ENCODE data around the gene BICD1. TPM values are rescaled to one million over a fixed set of nuclear protein-coding genes. Genes with fewer than 3 reads are reported as not detected.

The BICD1 gene
- total and polyA plus RNA-seq, 2 donors (not counting 1 experiment from before 2014, with no cell fraction given), result 11.1 to 12.4 TPM

DNA sequence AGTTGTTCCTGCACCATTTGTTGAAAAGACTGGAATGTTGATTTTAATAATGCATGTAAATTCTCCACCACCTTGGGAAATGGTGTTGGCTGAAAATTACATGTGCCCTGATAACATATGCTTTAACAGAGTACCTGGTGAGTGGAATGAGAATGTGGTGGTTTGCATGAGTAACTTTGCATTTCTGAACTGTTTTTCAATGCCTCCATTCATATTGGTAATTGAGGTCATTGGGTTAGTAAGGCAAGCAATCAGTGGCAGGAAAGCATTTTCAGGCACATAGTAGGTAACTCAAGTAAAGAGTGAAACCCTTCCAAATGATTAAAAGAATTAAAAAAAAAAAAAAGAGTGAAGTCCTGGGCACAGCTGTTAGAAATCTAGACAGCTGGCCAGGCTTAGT is 32.2 kb upstream of the BICD1 start:
- Histone ChIP-seq H3K9ac (ENCODE audit: insufficient read depth, low read length) (no peak overlapping the region), H3K4me3 (replicated peaks in 1 of 4; ENCODE audit: control extremely low read depth in 1 of 4, insufficient read depth in 1 of 4, low read depth in 3 of 4, low read length in 4 of 4) (no peak overlapping the region), H3K4me2 (ENCODE audit: extremely low read depth, insufficient read depth, low read length) (no peak overlapping the region), H2AFZ (ENCODE audit: low read length) (no peak overlapping the region), H3K9me3 (ENCODE audit: control insufficient read depth, insufficient read depth, low read depth, low read length) (no peaks in the 10 kb centered on the region), H3K4me1 (ENCODE audit: control insufficient read depth, extremely low read depth, insufficient read depth, low read length) (no peaks in the 10 kb centered on the region), H3K27me3 (ENCODE audit: control insufficient read depth, insufficient read depth, low read length) (peaks cover 2% of the 10 kb centered on the region), H3K36me3 (ENCODE audit: control insufficient read depth, insufficient read depth, low read length) (no peaks in the 10 kb centered on the region), H3K27ac (ENCODE audit: insufficient read depth, low read length) (no peak overlapping the region), H4K20me1 (ENCODE audit: control insufficient read depth, extremely low read depth, insufficient read depth, low read length) (no peaks in the 10 kb centered on the region), H3K79me2 (ENCODE audit: control insufficient read depth, insufficient read depth, low read length) (no peaks in the 10 kb centered on the region)
- TF ChIP-seq EZH2 (IDR thresholded peaks at IDR 0.05; ENCODE audit: low read length, missing control alignments), result no peak
- TF ChIP-seq, protein P1, sequence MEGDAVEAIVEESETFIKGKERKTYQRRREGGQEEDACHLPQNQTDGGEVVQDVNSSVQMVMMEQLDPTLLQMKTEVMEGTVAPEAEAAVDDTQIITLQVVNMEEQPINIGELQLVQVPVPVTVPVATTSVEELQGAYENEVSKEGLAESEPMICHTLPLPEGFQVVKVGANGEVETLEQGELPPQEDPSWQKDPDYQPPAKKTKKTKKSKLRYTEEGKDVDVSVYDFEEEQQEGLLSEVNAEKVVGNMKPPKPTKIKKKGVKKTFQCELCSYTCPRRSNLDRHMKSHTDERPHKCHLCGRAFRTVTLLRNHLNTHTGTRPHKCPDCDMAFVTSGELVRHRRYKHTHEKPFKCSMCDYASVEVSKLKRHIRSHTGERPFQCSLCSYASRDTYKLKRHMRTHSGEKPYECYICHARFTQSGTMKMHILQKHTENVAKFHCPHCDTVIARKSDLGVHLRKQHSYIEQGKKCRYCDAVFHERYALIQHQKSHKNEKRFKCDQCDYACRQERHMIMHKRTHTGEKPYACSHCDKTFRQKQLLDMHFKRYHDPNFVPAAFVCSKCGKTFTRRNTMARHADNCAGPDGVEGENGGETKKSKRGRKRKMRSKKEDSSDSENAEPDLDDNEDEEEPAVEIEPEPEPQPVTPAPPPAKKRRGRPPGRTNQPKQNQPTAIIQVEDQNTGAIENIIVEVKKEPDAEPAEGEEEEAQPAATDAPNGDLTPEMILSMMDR (conservative IDR thresholded peaks at IDR 0.05 in 1 of 2, IDR thresholded peaks at IDR 0.05 in 1 of 2; ENCODE audit: low read depth in 1 of 2, low read length in 2 of 2), result no peak
- DNase-seq (ENCODE audit: low read depth in 2 of 2), result no peak

DNA sequence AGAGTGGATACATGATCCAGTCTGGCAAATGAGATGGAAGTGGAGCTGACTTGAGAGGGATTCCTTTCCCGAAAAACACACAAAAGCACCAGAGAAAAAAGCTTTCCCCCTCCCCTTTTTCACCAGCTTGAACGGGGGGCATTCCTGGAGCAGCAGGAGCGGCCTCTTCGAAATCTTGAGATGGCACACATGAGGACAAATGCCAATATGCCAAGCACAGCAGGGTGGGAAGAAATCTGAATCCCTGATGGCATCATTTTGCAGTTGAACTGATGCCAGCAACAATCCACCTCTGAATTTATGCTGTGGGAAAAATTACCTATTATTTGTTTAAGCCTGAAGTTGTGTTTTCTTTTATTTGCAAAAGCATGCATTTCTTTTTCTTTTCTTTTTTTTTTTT is 29.7 kb upstream of the BICD1 start:
- Histone ChIP-seq H3K79me2 (ENCODE audit: control insufficient read depth, insufficient read depth, low read length) (no peaks in the 10 kb centered on the region), H3K9me3 (ENCODE audit: control insufficient read depth, insufficient read depth, low read depth, low read length) (no peaks in the 10 kb centered on the region), H3K9ac (ENCODE audit: insufficient read depth, low read length) (no peak overlapping the region), H3K4me3 (replicated peaks in 1 of 4; ENCODE audit: control extremely low read depth in 1 of 4, insufficient read depth in 1 of 4, low read depth in 3 of 4, low read length in 4 of 4) (no peak overlapping the region), H2AFZ (ENCODE audit: low read length) (no peak overlapping the region), H3K27ac (ENCODE audit: insufficient read depth, low read length) (no peak overlapping the region), H3K36me3 (ENCODE audit: control insufficient read depth, insufficient read depth, low read length) (no peaks in the 10 kb centered on the region), H3K4me1 (ENCODE audit: control insufficient read depth, extremely low read depth, insufficient read depth, low read length) (no peaks in the 10 kb centered on the region), H3K27me3 (ENCODE audit: control insufficient read depth, insufficient read depth, low read length) (peaks cover 2% of the 10 kb centered on the region), H3K4me2 (ENCODE audit: extremely low read depth, insufficient read depth, low read length) (no peak overlapping the region), H4K20me1 (ENCODE audit: control insufficient read depth, extremely low read depth, insufficient read depth, low read length) (no peaks in the 10 kb centered on the region)
- DNase-seq (ENCODE audit: low read depth in 2 of 2), result no peak
- TF ChIP-seq, protein P1 (conservative IDR thresholded peaks at IDR 0.05 in 1 of 2, IDR thresholded peaks at IDR 0.05 in 1 of 2; ENCODE audit: low read depth in 1 of 2, low read length in 2 of 2), result no peak
- TF ChIP-seq EZH2 (IDR thresholded peaks at IDR 0.05; ENCODE audit: low read length, missing control alignments), result no peak

DNA sequence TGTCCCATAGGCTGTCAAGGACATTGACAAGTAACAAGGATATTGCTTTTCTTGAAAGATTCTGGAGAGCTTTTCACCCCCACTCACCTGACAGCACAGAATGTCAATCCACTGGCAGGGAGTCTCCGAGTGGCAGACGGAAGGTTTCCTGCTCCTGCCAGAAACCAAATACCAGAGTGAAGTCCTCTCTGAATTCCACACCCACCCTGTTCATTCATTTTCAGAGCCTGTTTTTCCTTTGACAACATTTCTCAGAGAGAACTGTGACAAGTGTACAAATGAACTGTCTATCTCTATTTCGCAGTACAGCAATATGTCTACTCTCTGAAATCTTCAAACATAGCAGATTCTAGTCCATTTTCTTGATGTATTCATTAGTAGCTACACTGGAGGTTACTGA is 26.2 kb upstream of the BICD1 start:
- Histone ChIP-seq H4K20me1 (ENCODE audit: control insufficient read depth, extremely low read depth, insufficient read depth, low read length) (no peaks in the 10 kb centered on the region), H3K9me3 (ENCODE audit: control insufficient read depth, insufficient read depth, low read depth, low read length) (no peaks in the 10 kb centered on the region), H3K27ac (ENCODE audit: insufficient read depth, low read length) (no peak overlapping the region), H3K4me2 (ENCODE audit: extremely low read depth, insufficient read depth, low read length) (no peak overlapping the region), H2AFZ (ENCODE audit: low read length) (no peak overlapping the region), H3K4me1 (ENCODE audit: control insufficient read depth, extremely low read depth, insufficient read depth, low read length) (peaks cover 2% of the 10 kb centered on the region), H3K27me3 (ENCODE audit: control insufficient read depth, insufficient read depth, low read length) (peaks cover 2% of the 10 kb centered on the region), H3K4me3 (replicated peaks in 1 of 4; ENCODE audit: control extremely low read depth in 1 of 4, insufficient read depth in 1 of 4, low read depth in 3 of 4, low read length in 4 of 4) (no peak overlapping the region), H3K9ac (ENCODE audit: insufficient read depth, low read length) (no peak overlapping the region), H3K79me2 (ENCODE audit: control insufficient read depth, insufficient read depth, low read length) (no peaks in the 10 kb centered on the region), H3K36me3 (ENCODE audit: control insufficient read depth, insufficient read depth, low read length) (no peaks in the 10 kb centered on the region)
- no peak for TF ChIP-seq EZH2 (IDR thresholded peaks at IDR 0.05; ENCODE audit: low read length, missing control alignments)
- TF ChIP-seq, protein P1 (conservative IDR thresholded peaks at IDR 0.05 in 1 of 2, IDR thresholded peaks at IDR 0.05 in 1 of 2; ENCODE audit: low read depth in 1 of 2, low read length in 2 of 2), result no peak
- no peak for DNase-seq (ENCODE audit: low read depth in 2 of 2)
